Activated CD8-positive, alpha-beta memory T cell treated with anti-CD3 and anti-CD28 coated beads for 36 hours (primary cell): ENCODE data around the gene CALR3. TPM values are rescaled to one million over a fixed set of nuclear protein-coding genes. Genes with fewer than 3 reads are reported as not detected.
"Not testable (repeated sequence)": the region's sequence is repeated elsewhere in the genome, so short reads cannot be mapped to it uniquely, and the experiment has no call there.

ENCODE experiments used
- CTCF ChIA-PET: fragments of 350-600 bp; sonication (Branson Sonifier 250); formaldehyde crosslinking; loops from one replicate; lab custom pipeline; 2021; ENCODE audit warnings: antibody characterized with exemption; lab: Charles Lee
- POLR2A ChIA-PET: fragments of 350-600 bp; sonication (Branson Sonifier 250); formaldehyde crosslinking; loops from one replicate; lab custom pipeline; 2021; ENCODE audit warnings: antibody characterized with exemption; lab: Charles Lee
- total RNA-seq, 2 experiments: library from RNA; stranded (reverse); gene quantifications; one replicate each; pipeline ENCODE4 v1.2.3, GENCODE V29; 2021

CALR3 gene
- total RNA-seq, 2 experiments from 2014 or later, result 0.21 TPM; not detected in 1

DNA sequence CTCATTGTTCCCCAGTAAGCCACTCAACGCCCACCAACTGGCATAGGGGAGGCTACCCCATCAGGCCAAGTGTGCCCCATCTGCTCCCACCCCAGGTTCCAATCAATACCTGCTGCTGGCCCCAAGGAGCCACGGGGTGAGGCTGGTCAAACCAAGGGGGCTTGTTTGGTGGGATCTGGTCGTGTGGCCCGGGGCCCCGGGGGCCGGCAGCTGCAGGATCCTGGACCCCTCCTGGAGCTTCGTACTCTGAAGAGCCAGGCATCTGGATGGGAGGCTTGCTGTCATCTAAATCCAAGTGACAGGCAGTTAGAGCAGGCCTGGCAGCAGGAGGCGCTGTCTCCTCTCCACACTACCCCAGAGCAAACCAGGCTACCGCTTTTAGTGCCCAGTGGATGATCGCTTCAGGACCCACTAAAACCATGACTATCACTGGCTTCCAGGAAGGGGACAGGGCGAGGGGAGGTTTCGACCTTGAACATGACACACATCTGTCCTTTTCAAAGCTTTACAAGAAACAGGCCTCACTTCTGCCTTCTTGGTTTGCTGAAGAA is 32.1 kb upstream of the CALR3 start:
- ChIA-PET POLR2A (no interaction called here), CTCF (no interaction called here)

- CTCF ChIA-PET, result no interaction called here
Observed at GRCh38 chr19:16527334-16527935, 31.5 kb upstream of the CALR3 start.

GRCh38 chr19:16525751-16526481 is 29.9 kb upstream of the CALR3 start:
- ChIA-PET POLR2A (no interaction called here), CTCF (no interaction called here)

More at GRCh38 chr19:16527334-16527935, 31.5 kb upstream of the CALR3 start:
- POLR2A ChIA-PET, result no interaction called here

- CTCF ChIA-PET, result no interaction called here
Observed at GRCh38 chr19:16524991-16525734, 29.2 kb upstream of the CALR3 start.

DNA sequence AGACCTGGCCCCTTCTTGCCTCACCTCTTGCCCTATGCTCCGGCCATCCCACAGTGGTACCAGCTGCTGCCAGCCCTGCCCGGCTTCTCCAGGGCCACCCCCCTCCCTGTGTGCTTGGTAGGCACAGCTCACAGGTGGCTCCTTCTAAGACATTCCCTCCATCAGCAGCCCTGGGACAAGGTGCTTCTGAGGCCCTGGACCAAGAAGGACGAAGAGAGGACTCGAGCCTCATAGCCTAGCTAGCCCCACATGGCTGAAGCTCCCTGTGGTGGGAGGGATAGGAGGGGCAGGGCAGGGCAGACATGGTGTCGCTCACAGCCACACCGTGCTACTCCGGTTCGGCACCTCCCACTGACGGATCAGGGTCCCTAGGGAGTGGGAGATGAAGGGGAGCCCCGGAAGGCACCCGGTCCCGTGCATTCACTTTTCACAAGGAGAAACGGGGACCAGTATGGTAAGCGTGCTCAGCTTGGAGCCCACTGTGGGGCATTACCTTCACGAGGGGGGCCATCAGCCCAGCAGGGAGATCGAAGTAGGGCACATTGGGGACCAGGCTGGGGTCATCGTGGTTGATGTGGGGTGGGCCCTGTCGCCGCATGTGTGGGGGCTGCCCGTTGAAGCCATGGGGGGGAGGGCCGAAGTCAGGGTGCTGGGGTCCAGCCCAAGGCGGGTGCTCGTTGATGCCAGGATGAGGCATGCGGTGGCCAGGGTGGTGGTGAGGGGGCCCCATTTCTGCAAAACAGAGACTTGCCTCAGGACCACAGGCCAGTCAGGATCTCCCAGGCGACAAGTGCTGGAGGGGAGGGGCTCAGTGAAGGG is 26.8 kb upstream of the CALR3 start:
- CTCF ChIA-PET, result no interaction called here
- POLR2A ChIA-PET, result no interaction called here

More at GRCh38 chr19:16524991-16525734, 29.2 kb upstream of the CALR3 start:
- POLR2A ChIA-PET, result interaction anchor here (0.7 kb wide), 1 partner anchor 490 kb away, joined by 3 read pairs; no protein-coding TSS in a partner anchor

- ChIA-PET POLR2A (no interaction called here), CTCF (no interaction called here)
Observed at GRCh38 chr19:16521715-16522289, 25.8 kb upstream of the CALR3 start.

DNA sequence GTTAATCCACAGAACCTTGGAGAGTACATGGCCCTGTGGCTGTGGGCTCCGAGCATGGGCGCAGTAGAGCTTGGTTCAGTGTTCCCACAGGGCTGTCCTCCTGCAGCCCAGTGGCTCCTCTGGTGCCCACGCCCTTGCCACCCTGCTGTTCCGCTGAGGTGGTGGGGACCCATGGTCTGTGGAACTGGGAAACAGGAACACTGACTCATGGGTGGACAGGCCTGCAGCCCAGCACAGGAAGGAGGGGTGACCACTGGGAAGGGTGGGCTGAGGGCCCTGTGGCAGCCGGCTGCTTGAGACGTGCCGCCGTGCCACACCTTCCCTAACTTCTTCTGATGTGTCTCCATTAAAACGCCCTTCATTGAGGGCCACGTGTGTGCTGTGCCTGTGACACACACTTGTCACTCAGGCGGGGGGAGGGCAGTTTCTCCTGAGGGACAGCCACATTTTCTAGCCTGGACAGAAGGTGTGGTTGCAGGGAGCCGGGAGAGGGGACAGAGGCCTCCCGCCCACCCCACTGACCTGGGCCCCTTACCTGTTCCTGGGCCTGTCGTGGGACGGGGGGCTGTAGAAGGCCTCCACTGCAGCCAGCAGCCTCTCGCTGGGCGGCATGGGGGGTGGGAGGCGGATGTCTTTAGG is 25.1 kb upstream of the CALR3 start:
- POLR2A ChIA-PET, result no interaction called here
- CTCF ChIA-PET, result no interaction called here

- ChIA-PET CTCF (no interaction called here), POLR2A (no interaction called here)
Observed at GRCh38 chr19:16520074-16520973, 24.4 kb upstream of the CALR3 start.

GRCh38 chr19:16519230-16519687 is 23.3 kb upstream of the CALR3 start:
- CTCF ChIA-PET, result no interaction called here

DNA sequence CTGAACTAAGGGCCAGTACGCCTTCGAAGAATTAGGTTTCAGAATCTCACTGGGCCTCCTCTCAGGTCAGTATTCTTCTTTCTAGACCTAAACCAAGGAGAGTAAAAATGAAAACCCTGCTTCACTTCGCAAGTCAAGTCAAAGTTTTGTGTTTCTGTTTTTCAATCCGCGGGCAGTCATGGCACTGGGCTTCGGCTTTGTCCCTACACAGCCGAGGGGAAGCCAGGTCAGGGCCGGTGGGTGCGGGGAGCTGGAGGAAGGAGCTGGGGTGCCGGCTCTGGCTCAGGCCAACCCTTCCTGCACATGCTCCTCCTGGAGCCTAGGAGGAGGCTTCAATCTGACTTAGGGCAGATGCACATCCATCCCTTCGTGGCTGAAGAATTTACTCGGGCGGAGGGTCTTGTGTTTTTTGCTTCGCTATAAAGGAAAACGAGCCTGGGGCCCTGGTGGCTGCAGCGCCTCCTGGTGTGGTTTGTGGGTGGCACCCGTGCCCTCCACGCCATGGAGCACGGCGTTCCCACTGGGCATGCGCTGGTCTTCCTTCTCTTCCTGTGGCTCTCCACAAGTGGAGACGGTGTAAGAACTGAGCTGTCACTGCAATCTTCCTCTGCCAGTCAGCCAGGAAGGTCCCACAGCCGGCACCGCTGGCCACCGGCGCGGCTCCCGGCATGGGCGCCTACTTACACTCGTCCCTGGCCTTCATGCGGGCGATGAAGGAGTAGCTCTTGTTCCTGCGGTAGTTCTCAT is 22.7 kb upstream of the CALR3 start:
- ChIA-PET CTCF (no interaction called here), POLR2A (no interaction called here)

More at GRCh38 chr19:16519230-16519687, 23.3 kb upstream of the CALR3 start:
- POLR2A ChIA-PET, result no interaction called here

DNA sequence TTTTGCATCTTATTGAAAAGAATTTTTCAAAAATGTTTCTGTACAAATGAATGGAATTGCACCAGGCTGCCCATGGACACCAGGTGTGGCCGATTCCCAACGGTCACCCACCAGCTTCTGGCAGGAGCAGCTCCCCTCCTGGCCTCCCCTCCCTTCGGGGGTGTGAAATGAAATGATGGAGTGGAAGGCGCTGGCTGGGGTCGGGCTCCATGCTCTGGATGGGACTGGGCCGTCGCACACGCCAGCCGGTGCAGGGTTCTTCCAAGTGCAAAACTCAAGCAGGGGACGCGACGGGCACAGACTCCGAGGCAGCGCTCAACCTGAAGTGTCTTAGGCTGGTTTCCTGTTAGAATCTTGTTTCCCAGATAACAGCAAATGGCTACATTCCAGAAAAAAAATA is 22.1 kb upstream of the CALR3 start:
- CTCF ChIA-PET, result no interaction called here
- POLR2A ChIA-PET, result no interaction called here

- ChIA-PET POLR2A (no interaction called here), CTCF (no interaction called here)
Observed at GRCh38 chr19:16516923-16517610, 21.1 kb upstream of the CALR3 start.

- CTCF ChIA-PET, result no interaction called here
- POLR2A ChIA-PET, result no interaction called here
Observed at GRCh38 chr19:16516381-16516780, 20.4 kb upstream of the CALR3 start.

DNA sequence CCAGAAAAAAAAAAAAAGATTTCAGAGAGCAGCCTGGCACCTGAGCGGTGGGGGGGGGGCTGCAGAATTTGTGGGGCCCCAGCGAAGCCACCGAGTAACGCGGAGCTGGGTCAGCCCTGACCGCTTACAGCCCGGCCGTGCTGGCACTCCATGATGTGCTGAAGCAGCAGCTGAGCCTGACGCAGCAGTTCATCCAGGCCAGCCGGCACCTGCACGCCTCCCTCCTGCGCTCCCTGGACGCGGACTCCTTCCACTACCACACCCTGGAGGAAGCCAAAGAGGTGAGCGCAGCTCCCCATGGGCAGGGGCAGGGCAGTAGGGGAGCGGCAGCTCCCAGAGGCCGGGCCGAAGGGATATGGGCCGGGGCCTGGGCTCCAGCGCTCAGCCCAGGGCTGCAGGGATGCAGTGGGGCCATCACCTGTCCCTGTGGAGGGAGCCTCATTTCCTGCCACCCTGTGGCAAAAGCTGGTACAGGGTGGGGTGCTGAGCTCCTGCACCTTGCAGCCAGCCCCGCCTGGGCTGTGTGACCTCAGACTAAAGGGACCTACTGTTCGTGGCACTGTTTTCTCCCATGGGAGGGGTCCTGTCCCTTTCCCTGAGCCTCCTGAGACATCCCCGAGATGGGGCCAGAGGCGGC is 18.5 kb upstream of the CALR3 start:
- POLR2A ChIA-PET, result no interaction called here
- CTCF ChIA-PET, result no interaction called here

DNA sequence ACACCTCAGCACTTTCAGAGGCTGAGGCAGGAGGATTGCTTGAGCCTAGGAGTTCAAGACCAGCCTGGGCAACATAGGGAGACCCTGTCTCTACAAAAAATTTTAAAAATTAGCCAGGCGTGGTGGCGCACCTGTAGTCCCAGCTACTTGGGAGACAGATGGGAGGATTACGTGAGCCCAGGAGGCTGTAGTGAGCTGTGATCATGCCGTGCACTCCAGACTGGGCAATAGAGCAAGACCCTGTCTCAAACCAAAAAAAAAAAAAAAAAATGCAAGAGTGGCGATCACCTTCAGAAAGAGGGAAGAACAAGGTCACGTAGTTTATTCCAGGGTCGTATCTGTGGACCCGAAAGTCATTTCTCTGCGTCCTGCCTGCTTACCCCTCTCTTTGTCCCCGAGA is 16.6 kb upstream of the CALR3 start:
- CTCF ChIA-PET, POLR2A ChIA-PET: not testable (repeated sequence)
